Muscle layer of colon (tissue), 2 donors: Measurements from ENCODE around the gene SUN1.
"Not testable (repeated sequence)": the region's sequence is repeated elsewhere in the genome, so short reads cannot be mapped to it uniquely, and the experiment has no call there.

ENCODE experiments used
- H3K27ac ChIP-seq: one replicate; pipeline ENCODE4 v1.7.0; 2013; ENCODE audit warnings: low read depth, mild to moderate bottlenecking, low read length, moderate library complexity
- H3K27me3 ChIP-seq, 2 donors: one replicate each; pipeline ENCODE4 v1.7.0; 2013; ENCODE audit warnings: low read length in 2 of 2, mild to moderate bottlenecking in 2 of 2; ENCODE audit not compliant: insufficient read depth in 2 of 2, control insufficient read depth in 1 of 2
- H3K36me3 ChIP-seq: one replicate; pipeline ENCODE4 v1.7.0; 2013; ENCODE audit warnings: mild to moderate bottlenecking, low read length; ENCODE audit not compliant: insufficient read depth
- H3K4me1 ChIP-seq: one replicate; pipeline ENCODE4 v1.7.0; 2013; ENCODE audit warnings: mild to moderate bottlenecking, low read length; ENCODE audit not compliant: insufficient read depth
- H3K4me3 ChIP-seq, 2 donors: one replicate each; pipeline ENCODE4 v1.7.0; 2013; ENCODE audit warnings: low read length in 2 of 2, low read depth in 1 of 2, mild to moderate bottlenecking in 1 of 2, moderate library complexity in 1 of 2
- H3K9ac ChIP-seq: one replicate; pipeline ENCODE4 v1.7.0; 2013; ENCODE audit warnings: low read length
- H3K9me3 ChIP-seq: one replicate; pipeline ENCODE4 v1.7.0; 2013; ENCODE audit warnings: mild to moderate bottlenecking, low read length
- donor health status: abdominal sarcoma.
- donor health status: Adenocarcinoma of cecum.

Gene SUN1

DNA sequence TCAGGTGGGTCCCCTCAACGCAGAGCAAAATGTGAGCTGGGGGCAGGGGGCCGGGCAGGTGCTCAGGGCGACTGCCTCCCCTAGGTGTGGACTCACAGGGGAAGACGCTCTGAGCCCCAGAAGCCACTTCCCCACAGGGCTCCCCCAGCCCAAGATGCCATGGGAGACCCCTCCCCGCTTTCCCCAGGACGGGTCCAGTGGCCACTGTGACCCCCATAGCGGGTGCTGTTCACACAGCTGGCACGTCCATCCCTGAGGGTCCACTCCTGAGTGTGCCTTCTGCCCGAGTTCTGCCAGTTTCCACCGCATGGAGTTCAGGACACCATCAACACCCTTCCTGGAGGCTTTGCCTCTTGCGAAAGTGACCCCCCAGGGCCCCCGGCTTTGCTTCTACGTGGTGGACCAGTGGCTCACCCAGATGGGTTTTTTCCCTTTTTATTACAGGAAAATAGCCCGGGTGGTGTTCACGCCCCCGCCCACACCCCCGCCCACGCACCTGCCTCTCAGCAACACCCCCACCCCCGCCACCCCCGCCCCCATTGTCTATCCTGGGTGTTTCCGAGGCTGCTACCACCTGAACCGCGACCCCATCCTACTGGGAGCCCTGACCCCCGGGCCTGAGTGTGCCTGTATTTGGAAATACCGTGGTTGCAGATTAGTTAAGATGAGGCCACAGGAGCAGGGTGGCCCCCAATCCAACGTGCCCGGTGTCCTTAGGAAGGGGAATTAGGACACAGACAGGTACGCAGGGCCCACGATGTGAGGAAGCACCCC, 90.2 kb downstream of the SUN1 start:
- H3K27me3 ChIP-seq, result no peaks in the 10 kb centered on the region
- H3K27ac ChIP-seq, result no peak overlapping the region
- no peak overlapping the region for H3K9ac ChIP-seq
- H3K9me3 ChIP-seq, result no peaks in the 10 kb centered on the region
- H3K4me3 ChIP-seq, result no peak overlapping the region
- H3K4me1 ChIP-seq, result peaks cover 8% of the 10 kb centered on the region
- H3K36me3 ChIP-seq, result no peaks in the 10 kb centered on the region

DNA sequence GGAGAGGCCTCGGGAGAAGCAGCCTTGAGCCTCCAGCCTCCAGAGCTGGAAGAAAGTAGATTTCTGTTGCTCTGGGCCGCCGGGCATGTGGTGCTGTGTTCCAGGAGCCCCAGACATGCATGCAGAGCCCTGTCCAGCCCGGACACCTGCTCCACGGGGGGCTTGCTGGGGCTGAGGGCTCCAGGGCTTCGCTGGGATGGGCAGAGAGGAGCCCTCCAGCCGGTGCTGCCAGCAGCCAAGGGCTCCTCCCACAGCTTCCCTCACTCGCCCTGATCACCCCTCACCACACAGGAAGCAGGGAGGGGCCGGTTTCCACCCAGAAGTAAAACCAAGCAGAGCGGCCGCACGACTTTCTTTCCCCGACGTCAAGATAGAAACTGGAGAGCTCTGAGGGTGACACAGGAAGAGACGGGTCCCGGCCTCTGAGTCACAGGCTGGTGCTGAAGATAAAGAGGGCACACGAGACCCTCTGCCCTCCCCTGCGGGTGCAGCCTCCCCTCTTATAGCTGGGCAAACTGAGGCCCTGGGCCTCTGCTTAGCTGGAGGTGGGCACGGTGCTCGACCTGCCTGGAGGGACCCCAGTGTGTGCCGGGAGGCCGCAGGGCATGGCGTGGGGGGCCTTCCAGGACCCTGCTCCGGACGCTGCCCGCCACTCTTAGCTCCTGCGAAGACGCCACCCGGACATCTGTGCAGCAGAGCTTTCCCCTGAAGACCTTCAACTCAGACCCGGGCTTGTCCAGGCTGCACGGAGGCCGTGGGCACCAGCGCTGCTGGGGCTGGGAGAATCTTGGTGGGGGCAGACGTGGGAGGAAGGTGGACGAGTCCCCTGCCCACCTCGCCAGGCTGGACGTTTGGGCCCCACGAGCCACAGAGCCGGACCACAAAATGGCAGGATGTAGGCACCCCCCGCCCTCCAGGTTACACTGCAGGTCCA, 91.1 kb downstream of the SUN1 start:
- Histone ChIP-seq H3K27me3 (no peaks in the 10 kb centered on the region), H3K4me1 (peaks cover 10% of the 10 kb centered on the region), H3K4me3 (no peak overlapping the region), H3K9ac (no peak overlapping the region), H3K9me3 (no peaks in the 10 kb centered on the region), H3K36me3 (no peaks in the 10 kb centered on the region), H3K27ac (no peak overlapping the region)

DNA sequence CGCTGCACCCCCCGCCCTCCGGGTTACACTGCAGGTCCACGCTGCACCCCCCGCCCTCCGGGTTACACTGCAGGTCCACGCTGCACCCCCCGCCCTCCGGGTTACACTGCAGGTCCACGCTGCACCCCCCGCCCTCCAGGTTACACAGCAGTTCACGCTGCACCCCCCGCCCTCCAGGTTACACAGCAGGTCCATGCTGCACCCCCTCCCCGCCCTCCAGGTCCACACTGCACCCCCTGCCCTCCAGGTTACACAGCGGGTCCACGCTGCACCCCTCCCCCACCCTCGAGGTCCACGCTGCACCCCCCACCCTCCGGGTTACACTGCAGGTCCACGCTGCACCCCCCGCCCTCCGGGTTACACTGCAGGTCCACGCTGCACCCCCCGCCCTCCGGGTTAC, 91.8 kb downstream of the SUN1 start:
- peaks cover 16% of the 10 kb centered on the region for H3K4me1 ChIP-seq
- H3K9me3 ChIP-seq, H3K4me3 ChIP-seq, H3K27ac ChIP-seq, H3K9ac ChIP-seq, H3K27me3 ChIP-seq, H3K36me3 ChIP-seq: not testable (repeated sequence)
